ENCODE results near the gene DTNB.

The DTNB gene

DNA sequence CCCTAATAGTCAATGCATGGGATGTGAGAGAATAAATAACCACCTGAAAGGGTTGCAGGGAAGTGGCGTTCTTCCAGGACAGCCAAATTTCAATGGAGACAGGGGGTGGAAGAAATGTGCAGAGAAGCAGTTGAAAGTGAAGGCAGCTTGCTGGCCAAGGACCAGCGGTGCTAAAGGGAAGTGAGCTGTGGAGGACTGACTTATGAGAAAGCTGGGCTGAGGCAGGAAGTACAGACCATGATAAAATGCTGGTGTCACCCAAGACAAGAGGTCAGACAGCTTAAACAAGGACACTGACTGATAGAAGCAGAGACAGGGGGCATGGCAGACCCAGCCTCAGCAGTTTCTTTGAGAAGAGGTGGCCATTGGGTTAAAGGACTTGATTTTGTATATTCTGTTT lies 106.7 kb downstream of the DTNB start:
- Histone ChIP-seq H3K4me3 (ENCODE audit: low read depth in 1 of 2, low read length in 1 of 2) (no peak overlapping the region), H3K9me3 (no peaks in the 10 kb centered on the region), H3K36me3 (no peaks in the 10 kb centered on the region), H3K4me1 (ENCODE audit: control insufficient read depth in 1 of 2, insufficient read depth in 1 of 2, low read depth in 1 of 2, low read length in 1 of 2) (no peaks in the 10 kb centered on the region), H3K27me3 (no peaks in the 10 kb centered on the region), H3K27ac (no peak overlapping the region)
- no peak for TF ChIP-seq CTCF (IDR thresholded peaks at IDR 0.05)

DNA sequence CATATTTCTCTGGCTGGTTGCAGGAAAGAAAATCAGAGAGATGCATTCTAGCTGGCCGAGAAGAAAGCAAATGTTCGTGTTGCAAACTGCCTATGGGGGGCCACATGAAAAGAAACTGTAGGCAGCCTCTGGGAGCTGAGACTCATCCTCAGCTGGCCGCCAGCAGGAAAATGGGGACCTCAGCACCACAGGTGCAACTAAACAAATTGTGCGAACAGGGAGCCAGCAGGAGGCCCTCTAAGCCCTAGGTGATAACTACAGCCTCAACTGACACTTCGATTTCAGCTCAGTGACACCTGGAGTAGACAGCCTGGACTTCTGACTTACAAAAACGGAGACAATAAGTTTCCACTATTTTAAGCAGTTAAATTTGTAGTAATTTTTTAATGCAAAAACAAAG lies 107.3 kb downstream of the DTNB start:
- TF ChIP-seq CTCF (IDR thresholded peaks at IDR 0.05), result no peak
- H3K4me3 ChIP-seq (ENCODE audit: low read depth in 1 of 2, low read length in 1 of 2), result no peak overlapping the region
- no peaks in the 10 kb centered on the region for H3K9me3 ChIP-seq
- no peaks in the 10 kb centered on the region for H3K36me3 ChIP-seq
- H3K27ac ChIP-seq, result no peak overlapping the region
- no peaks in the 10 kb centered on the region for H3K27me3 ChIP-seq
- no peaks in the 10 kb centered on the region for H3K4me1 ChIP-seq (ENCODE audit: control insufficient read depth in 1 of 2, insufficient read depth in 1 of 2, low read depth in 1 of 2, low read length in 1 of 2)

- peaks cover 13 to 19% of the 10 kb centered on the region in 2 experiments for H3K4me1 ChIP-seq (ENCODE audit: control insufficient read depth in 1 of 2, insufficient read depth in 1 of 2, low read depth in 1 of 2, low read length in 1 of 2)
- no peak for TF ChIP-seq CTCF (IDR thresholded peaks at IDR 0.05)
- no peak overlapping the region for H3K27ac ChIP-seq
- no peaks in the 10 kb centered on the region for H3K9me3 ChIP-seq
- no peaks in the 10 kb centered on the region for H3K36me3 ChIP-seq
- H3K4me3 ChIP-seq (ENCODE audit: low read depth in 1 of 2, low read length in 1 of 2), result no peak overlapping the region
- no peaks in the 10 kb centered on the region for H3K27me3 ChIP-seq
Observed at GRCh38 chr2:25561136-25561850, 112.1 kb downstream of the DTNB start.

DNA sequence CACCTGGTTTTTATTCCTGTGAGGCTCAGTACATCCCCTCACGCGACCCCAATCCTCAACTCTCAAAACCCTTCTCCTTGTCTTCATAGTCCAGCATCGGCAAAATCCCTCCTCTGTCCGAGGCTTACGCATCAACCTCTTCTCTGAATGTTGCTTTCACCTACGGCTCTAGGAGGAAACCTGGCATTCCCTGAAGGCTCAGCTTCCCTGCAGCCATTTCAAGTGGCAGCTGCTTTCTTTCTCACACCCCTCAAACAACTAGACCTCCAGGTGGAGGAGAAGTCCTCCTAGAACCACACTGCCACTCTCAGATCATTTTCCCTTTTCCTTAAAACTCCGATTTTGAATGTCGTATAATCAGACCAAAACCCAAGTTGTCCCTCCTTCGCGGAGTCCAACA lies 114.2 kb downstream of the DTNB start:
- Histone ChIP-seq H3K27ac (no peak overlapping the region), H3K27me3 (no peaks in the 10 kb centered on the region), H3K4me3 (ENCODE audit: low read depth in 1 of 2, low read length in 1 of 2) (no peak overlapping the region), H3K9me3 (no peaks in the 10 kb centered on the region), H3K36me3 (no peaks in the 10 kb centered on the region), H3K4me1 (ENCODE audit: control insufficient read depth in 1 of 2, insufficient read depth in 1 of 2, low read depth in 1 of 2, low read length in 1 of 2) (peaks cover 13 to 19% of the 10 kb centered on the region in 2 experiments)
- no peak for TF ChIP-seq CTCF (IDR thresholded peaks at IDR 0.05)

DNA sequence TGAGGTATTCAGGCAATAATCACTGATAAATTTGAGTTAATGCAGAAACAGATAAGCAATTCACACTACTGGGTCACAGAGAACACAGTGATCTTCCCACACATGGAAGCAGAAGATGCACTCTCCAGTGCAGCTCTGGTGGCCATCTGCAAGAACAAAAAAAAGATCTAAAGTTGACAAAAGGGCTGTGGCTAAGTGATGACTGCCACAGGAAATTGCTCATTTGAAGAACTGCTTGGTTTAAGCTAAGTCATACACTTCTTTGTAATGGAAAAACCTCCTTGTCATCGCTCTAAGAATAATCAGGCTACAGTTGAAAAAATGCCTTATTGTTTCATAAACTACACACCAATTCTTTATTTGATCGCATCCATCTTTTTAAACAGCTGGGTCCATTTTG lies 115.1 kb downstream of the DTNB start:
- no peak for TF ChIP-seq CTCF (IDR thresholded peaks at IDR 0.05)
- Histone ChIP-seq H3K36me3 (no peaks in the 10 kb centered on the region), H3K9me3 (no peaks in the 10 kb centered on the region), H3K4me1 (ENCODE audit: control insufficient read depth in 1 of 2, insufficient read depth in 1 of 2, low read depth in 1 of 2, low read length in 1 of 2) (peaks cover 13 to 19% of the 10 kb centered on the region in 2 experiments), H3K27me3 (no peaks in the 10 kb centered on the region), H3K27ac (peak overlapping the region; percentile 28), H3K4me3 (ENCODE audit: low read depth in 1 of 2, low read length in 1 of 2) (no peak overlapping the region)

All from neutrophil (primary cell).